Endothelial cell of umbilical vein (primary cell): ENCODE data around the gene NKX2-4. TPM values are rescaled to one million over a fixed set of nuclear protein-coding genes. Genes with fewer than 3 reads are reported as not detected.

Experiments
- BruUV-seq: library from RNA; stranded (reverse); fragments of 400-500 nt; replicated peaks from 2 replicates; lab custom pipeline; 2021; lab: Mats Ljungman, UMichigan
- CTCF ChIA-PET: fragments of 300-600, 350-600 bp; sonication (Branson Sonifier 250); formaldehyde crosslinking; loops from one replicate; lab custom pipeline; 2021; ENCODE audit warnings: antibody characterized with exemption, inconsistent platforms; lab: Charles Lee
- POLR2A ChIA-PET: fragments of 300-600, 350-600 bp; sonication (Branson Sonifier 250); formaldehyde crosslinking; loops from one replicate; lab custom pipeline; 2021; ENCODE audit warnings: antibody characterized with exemption, inconsistent platforms; lab: Charles Lee
- DNase-seq: peaks from one replicate; pipeline ENCODE4 v3.0.0-alpha.2; 2011; ENCODE audit warnings: low read depth, low spot score
- FAIRE-seq: peaks from 2 replicates; lab custom pipeline; 2011; peaks lifted over from hg19 to GRCh38; lab: Jason Lieb, UNC
- H2AFZ ChIP-seq: 2 replicates; pipeline ENCODE4 v1.6.0; 2012; ENCODE audit warnings: low read depth, low read length, control low read depth, inconsistent platforms
- H3K27ac ChIP-seq: 2 replicates; pipeline ENCODE4 v1.5.1; 2011; ENCODE audit warnings: low read depth, mild to moderate bottlenecking, control low read depth, low read length, moderate library complexity; ENCODE audit not compliant: insufficient read depth
- H3K27me3 ChIP-seq, 2 experiments: 2 replicates each; pipeline versions ENCODE4 v1.6.0 to v1.6.1; 2011; ENCODE audit warnings: low read length in 2 of 2, mixed read lengths in 1 of 2; ENCODE audit not compliant: control insufficient read depth in 2 of 2, insufficient read depth in 2 of 2
- H3K36me3 ChIP-seq, 2 experiments: 2 replicates in 1 of 2; 3 replicates in 1 of 2; pipeline ENCODE4 v1.5.1; 2011; ENCODE audit warnings: low read length in 2 of 2, mild to moderate bottlenecking in 1 of 2, moderate library complexity in 1 of 2; ENCODE audit not compliant: control insufficient read depth in 2 of 2, insufficient read depth in 2 of 2; ENCODE audit errors: extremely low read depth in 1 of 2
- H3K4me1 ChIP-seq: 3 replicates; pipeline ENCODE4 v1.5.1; 2011; ENCODE audit warnings: mild to moderate bottlenecking, low read length; ENCODE audit not compliant: control insufficient read depth, insufficient read depth; ENCODE audit errors: extremely low read depth
- H3K4me2 ChIP-seq: 2 replicates; pipeline ENCODE4 v1.6.1; 2011; ENCODE audit warnings: low read length, control low read depth, mixed read lengths; ENCODE audit not compliant: insufficient read depth
- H3K4me3 ChIP-seq, 3 experiments: fragments of 200-600 bp in 1 of 3; sonication (generic), shearing (Covaris generic) in 1 of 3; replicated peaks in 1 of 3; 2 replicates each; pipeline ENCODE4 v1.5.1; 2011 to 2016; ENCODE audit warnings: control low read depth in 3 of 3, low read length in 3 of 3, mild to moderate bottlenecking in 2 of 3, inconsistent platforms in 1 of 3, low read depth in 1 of 3, moderate library complexity in 1 of 3; ENCODE audit not compliant: insufficient read depth in 1 of 3
- H3K79me2 ChIP-seq: 2 replicates; pipeline ENCODE4 v1.6.0; 2012; ENCODE audit warnings: low read length, inconsistent platforms; ENCODE audit not compliant: control insufficient read depth, insufficient read depth
- H3K9ac ChIP-seq: replicated peaks from 2 replicates; pipeline ENCODE3; 2011; ENCODE audit warnings: low read length, control low read depth; ENCODE audit not compliant: insufficient read depth; ENCODE audit errors: extremely low read depth
- H3K9me1 ChIP-seq: replicated peaks from 3 replicates; pipeline ENCODE4 v1.6.0; 2011; ENCODE audit warnings: mild to moderate bottlenecking, low read length; ENCODE audit not compliant: control insufficient read depth, insufficient read depth; ENCODE audit errors: extremely low read depth
- H3K9me3 ChIP-seq: replicated peaks from 2 replicates; pipeline ENCODE4 v1.5.1; 2012; ENCODE audit warnings: low read length, inconsistent platforms; ENCODE audit not compliant: control insufficient read depth, insufficient read depth
- H4K20me1 ChIP-seq: replicated peaks from 2 replicates; pipeline ENCODE3; 2011; ENCODE audit warnings: mild to moderate bottlenecking, low read length; ENCODE audit not compliant: control insufficient read depth, insufficient read depth; ENCODE audit errors: extremely low read depth
- EZH2 ChIP-seq: IDR thresholded peaks from 2 replicates; pipeline ENCODE4 v1.6.1; 2012; ENCODE audit warnings: borderline replicate concordance, low read depth, mild to moderate bottlenecking, moderate library complexity, low read length, inconsistent platforms; ENCODE audit not compliant: severe bottlenecking
- FOS ChIP-seq: IDR thresholded peaks from 2 replicates; pipeline ENCODE4 v1.6.1; 2011; ENCODE audit warnings: mild to moderate bottlenecking, low read length, moderate library complexity, borderline replicate concordance; ENCODE audit not compliant: insufficient read depth
- GATA2 ChIP-seq: IDR thresholded peaks from 2 replicates; pipeline ENCODE4 v1.7.0; 2011; ENCODE audit warnings: low read depth, mild to moderate bottlenecking, moderate library complexity, mixed read lengths, low read length; ENCODE audit not compliant: insufficient read length, insufficient read depth
- JUN ChIP-seq: IDR thresholded peaks from 2 replicates; pipeline ENCODE4 v1.6.1; 2011; ENCODE audit warnings: borderline replicate concordance, low read depth; ENCODE audit not compliant: insufficient read length, insufficient read depth
- MYC ChIP-seq: IDR thresholded peaks from one replicate; pipeline ENCODE4 v1.6.1; 2011; ENCODE audit warnings: mild to moderate bottlenecking, low read depth, low read length
- POLR2A ChIP-seq: IDR thresholded peaks from 2 replicates; pipeline ENCODE4 v1.6.1; 2012; ENCODE audit warnings: low read depth, mild to moderate bottlenecking, control low read depth, low read length
- POLR2AphosphoS5 ChIP-seq: IDR thresholded peaks from 2 replicates; pipeline ENCODE4 v1.6.1; 2012; ENCODE audit warnings: low read depth, mild to moderate bottlenecking, control low read depth, low read length, moderate library complexity; ENCODE audit not compliant: insufficient read depth
- dilution Hi-C: fragments of 300-500 bp; cut with MboI; formaldehyde crosslinking; loops from one replicate; pipeline ENCODE4 v1.15.0; 2019; ENCODE audit warnings: low sequenced_read_pairs; ENCODE audit not compliant: extremely low pct_ligation_motif_present
- intact Hi-C: fragments of 100-400 bp; cut with micrococcal nuclease; formaldehyde crosslinking; loops from one replicate; pipeline ENCODE4 v1.10.0; 2022
- polyA plus RNA-seq, 4 experiments: library from polyadenylated mRNA; depleted of rRNA in 3 of 4; stranded (reverse) in 3 of 4; unstranded in 1 of 4; fragments of >200 nt; gene quantifications; 2 replicates each; pipeline versions ENCODE4 v1.2.1 to v1.2.3, GENCODE V29; 2011 to 2012; ENCODE audit warnings: missing spikeins in 1 of 4
- total RNA-seq: library from RNA; stranded (reverse); gene quantifications from 2 replicates; pipeline ENCODE4 v1.2.3, GENCODE V29; 2021

NKX2-4 gene
- total and polyA plus RNA-seq, 2 donors (not counting 3 experiments of a cell fraction or from before 2014, with no cell fraction given): not detected

DNA sequence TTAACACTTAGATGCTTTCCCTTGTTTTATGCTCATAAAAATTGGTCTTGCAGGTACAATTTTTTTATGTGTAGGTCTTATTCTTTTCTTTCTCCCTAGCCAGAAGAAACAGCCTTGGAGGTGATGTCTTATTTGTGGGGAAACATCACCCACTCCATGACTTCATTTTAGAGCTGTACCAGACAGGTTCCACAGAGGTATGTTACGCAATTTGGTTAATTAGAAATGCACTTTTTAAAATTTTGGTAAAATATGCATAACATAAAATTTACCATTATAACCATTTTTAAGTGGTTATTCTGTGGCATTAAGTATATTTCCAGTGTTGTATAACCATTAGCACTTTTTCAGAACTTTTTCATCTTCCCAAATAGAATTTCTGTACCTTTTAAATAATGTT, 41.3 kb downstream of the NKX2-4 start:
- H3K27ac ChIP-seq: no peak overlapping the region
- no peaks in the 10 kb centered on the region for H3K79me2 ChIP-seq
- no TSS peak for BruUV-seq
- H3K4me1 ChIP-seq: peaks cover 16% of the 10 kb centered on the region
- ChIA-PET POLR2A (no interaction called here), CTCF (no interaction called here)
- H3K9me3 ChIP-seq: no peaks in the 10 kb centered on the region
- peaks cover 2% of the 10 kb centered on the region for H4K20me1 ChIP-seq
- no peaks in the 10 kb centered on the region for H3K27me3 ChIP-seq
- DNase-seq: no peak
- no peaks in the 10 kb centered on the region for H3K9me1 ChIP-seq
- dilution Hi-C loops: no loop called here
- intact Hi-C loops: no loop called here
- H3K36me3 ChIP-seq: peaks cover 2 to 13% of the 10 kb centered on the region in 2 experiments
- no peak overlapping the region for H2AFZ ChIP-seq
- TF ChIP-seq POLR2AphosphoS5 (no peak), POLR2A (no peak), EZH2 (no peak), MYC (no peak), JUN (no peak), GATA2 (no peak)
- FAIRE-seq: no peak
- no peak overlapping the region for H3K4me2 ChIP-seq
- no peak overlapping the region for H3K9ac ChIP-seq
- H3K4me3 ChIP-seq: no peak overlapping the region

DNA sequence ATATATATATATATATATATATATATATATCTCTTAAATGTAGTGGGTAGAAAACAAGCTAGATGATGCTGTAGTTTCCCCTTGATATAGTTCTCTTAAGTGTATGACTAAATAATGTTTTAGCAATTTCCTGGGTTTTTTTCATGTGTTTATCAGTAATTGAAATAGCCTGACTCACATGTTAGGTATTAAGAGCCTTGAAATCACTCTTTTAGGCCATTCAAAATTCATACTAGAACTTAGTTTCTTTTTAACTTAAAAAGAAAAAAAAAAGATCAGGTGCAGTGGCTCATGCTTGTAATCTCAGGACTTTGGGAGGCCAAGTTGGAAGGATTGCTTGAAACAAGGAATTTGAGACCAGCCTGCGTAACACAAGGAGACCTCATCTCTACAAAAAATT, 44.1 kb downstream of the NKX2-4 start:
- H3K4me1 ChIP-seq: peaks cover 5% of the 10 kb centered on the region
- ChIA-PET POLR2A (interaction anchor here (0.5 kb wide), 1 partner anchor 76 kb away, joined by 4 read pairs; no protein-coding TSS in a partner anchor), CTCF (interaction anchor here (0.7 to 3.0 kb wide), 11 partner anchors 8 to 152 kb away, joined by 3 to 19 read pairs (median 4); no protein-coding TSS in a partner anchor)
- TF ChIP-seq POLR2AphosphoS5: no peak
- peak; percentile 27 for TF ChIP-seq FOS
- no peaks in the 10 kb centered on the region for H3K9me3 ChIP-seq
- peak overlapping the region; percentile 8 for H3K27ac ChIP-seq
- H3K4me2 ChIP-seq: no peak overlapping the region
- no peaks in the 10 kb centered on the region for H3K79me2 ChIP-seq
- no peak overlapping the region for H2AFZ ChIP-seq
- no peaks in the 10 kb centered on the region for H3K9me1 ChIP-seq
- no peak for FAIRE-seq
- DNase-seq: peak; percentile 29
- H4K20me1 ChIP-seq: no peaks in the 10 kb centered on the region
- intact Hi-C loops (no loop called here), dilution Hi-C loops (no loop called here)
- H3K9ac ChIP-seq: no peak overlapping the region
- BruUV-seq: no TSS peak
- no peak overlapping the region for H3K4me3 ChIP-seq
- no peaks in the 10 kb centered on the region for H3K27me3 ChIP-seq
- H3K36me3 ChIP-seq: peaks cover 2 to 6% of the 10 kb centered on the region in 2 experiments
